GM21526 (cell line): Measurements from ENCODE around the gene TANGO2.

Experiments
- ATAC-seq: cut with Tn5 transposase; IDR thresholded peaks from one replicate; pipeline ENCODE4 v1.9.1; 2021; ENCODE audit warnings: moderate library complexity; ENCODE audit not compliant: unreplicated experiment, low FRiP score

TANGO2 gene

GRCh38 chr22:20024650-20025397 is 3.9 kb downstream of the TANGO2 start:
- ATAC-seq: no peak

GRCh38 chr22:20025401-20026203 is 4.7 kb downstream of the TANGO2 start:
- no peak for ATAC-seq

- ATAC-seq: no peak
Measured at GRCh38 chr22:20026204-20026908, 5.4 kb downstream of the TANGO2 start.

GRCh38 chr22:20026996-20027601 is 6.2 kb downstream of the TANGO2 start:
- no peak for ATAC-seq

GRCh38 chr22:20027966-20028854 is 7.3 kb downstream of the TANGO2 start:
- no peak for ATAC-seq

GRCh38 chr22:20028855-20029549 is 8.1 kb downstream of the TANGO2 start:
- no peak for ATAC-seq

- ATAC-seq: no peak
Measured at GRCh38 chr22:20029550-20030225, 8.8 kb downstream of the TANGO2 start.

GRCh38 chr22:20031732-20032406 is 11.0 kb downstream of the TANGO2 start:
- no peak for ATAC-seq

- no peak for ATAC-seq
Measured at GRCh38 chr22:20032407-20032991, 11.6 kb downstream of the TANGO2 start.

GRCh38 chr22:20033045-20033706 is 12.3 kb downstream of the TANGO2 start:
- no peak for ATAC-seq

GRCh38 chr22:20034143-20034542 is 13.2 kb downstream of the TANGO2 start:
- no peak for ATAC-seq

GRCh38 chr22:20035375-20036083 is 14.6 kb downstream of the TANGO2 start:
- no peak for ATAC-seq

GRCh38 chr22:20036084-20036482 is 15.2 kb downstream of the TANGO2 start:
- no peak for ATAC-seq

GRCh38 chr22:20036535-20037392 is 15.9 kb downstream of the TANGO2 start:
- ATAC-seq: no peak

GRCh38 chr22:20037419-20037818 is 16.5 kb downstream of the TANGO2 start:
- no peak for ATAC-seq

- ATAC-seq: no peak
Measured at GRCh38 chr22:20038574-20038973, 17.7 kb downstream of the TANGO2 start.
